Neural cell (in vitro differentiated cells): ENCODE data around the gene CTNNA1. TPM values are rescaled to one million over a fixed set of nuclear protein-coding genes. Genes with fewer than 3 reads are reported as not detected.

Experiments
- H2AFZ ChIP-seq: fragments of 200-600, 300-800 bp; sonication (generic), shearing (Covaris generic); 2 replicates; pipeline ENCODE4 v1.6.0; 2014; ENCODE audit warnings: low read depth, mild to moderate bottlenecking, antibody characterized with exemption, low read length, moderate library complexity
- H3F3A ChIP-seq: fragments of 200-600 bp; shearing (Covaris generic); 2 replicates; pipeline ENCODE4 v1.6.1; 2016; ENCODE audit warnings: mild to moderate bottlenecking, moderate library complexity, mixed read lengths, antibody characterized with exemption, low read length; ENCODE audit not compliant: insufficient read depth, poor library complexity, severe bottlenecking
- H3K27ac ChIP-seq: fragments of 200-600, 300-800 bp; sonication (generic), shearing (Covaris generic); 2 replicates; pipeline ENCODE4 v1.5.1; 2014; ENCODE audit warnings: mild to moderate bottlenecking, low read length, moderate library complexity
- H3K27me3 ChIP-seq: fragments of 300-800, 200-600 bp; sonication (generic), shearing (Covaris generic); 2 replicates; pipeline ENCODE4 v1.6.0; 2014; ENCODE audit warnings: mild to moderate bottlenecking, low read depth, low read length, moderate library complexity; ENCODE audit not compliant: insufficient read depth
- H3K36me3 ChIP-seq: fragments of 300-800, 200-600 bp; sonication (generic), shearing (Covaris generic); 2 replicates; pipeline ENCODE4 v1.5.1; 2014; ENCODE audit warnings: mild to moderate bottlenecking, antibody characterized with exemption, low read length, moderate library complexity; ENCODE audit not compliant: insufficient read depth
- H3K4me2 ChIP-seq: fragments of 300-800, 200-600 bp; sonication (generic), shearing (Covaris generic); 2 replicates; pipeline ENCODE4 v1.6.0; 2014; ENCODE audit warnings: mild to moderate bottlenecking, low read length
- H3K4me3 ChIP-seq: fragments of 300-800, 200-600 bp; sonication (generic), shearing (Covaris generic); 2 replicates; pipeline ENCODE4 v1.5.1; 2014; ENCODE audit warnings: mild to moderate bottlenecking, low read length, moderate library complexity
- H3K79me2 ChIP-seq: fragments of 200-600 bp; shearing (Covaris generic); replicated peaks from 2 replicates; pipeline ENCODE4 v1.6.0; 2014; ENCODE audit warnings: mild to moderate bottlenecking, low read length, moderate library complexity; ENCODE audit not compliant: insufficient read depth
- H3K9ac ChIP-seq: fragments of 300-800, 200-600 bp; sonication (generic), shearing (Covaris generic); 2 replicates; pipeline ENCODE4 v1.6.1; 2016; ENCODE audit warnings: mild to moderate bottlenecking, low read length, mixed read lengths
- H3K9me2 ChIP-seq: fragments of 200-600 bp; shearing (Covaris generic); 2 replicates; pipeline ENCODE4 v1.6.1; 2016; ENCODE audit warnings: mild to moderate bottlenecking, low read length, mixed read lengths; ENCODE audit not compliant: insufficient read depth
- H3K9me3 ChIP-seq: fragments of 200-600, 300-800 bp; sonication (generic), shearing (Covaris generic); 2 replicates; pipeline ENCODE4 v1.6.1; 2016; ENCODE audit warnings: mild to moderate bottlenecking, mixed run types, low read length, moderate library complexity, mixed read lengths
- H4K20me1 ChIP-seq: fragments of 200-600 bp; shearing (Covaris generic); 2 replicates; pipeline ENCODE4 v1.6.1; 2016; ENCODE audit warnings: mild to moderate bottlenecking, mixed run types; ENCODE audit not compliant: insufficient read depth
- EP300 ChIP-seq: fragments of 450-650 bp; conservative IDR thresholded peaks from 2 replicates; pipeline ENCODE4 v1.6.1; 2014; ENCODE audit warnings: antibody characterized with exemption, mild to moderate bottlenecking, moderate library complexity; ENCODE audit not compliant: poor library complexity, severe bottlenecking
- EZH2 ChIP-seq: fragments of 200-600, 300-800 bp; shearing (Covaris generic), sonication (generic); IDR thresholded peaks from 2 replicates; pipeline ENCODE4 v1.6.1; 2014; ENCODE audit warnings: antibody characterized with exemption, low read length, borderline replicate concordance, mild to moderate bottlenecking; ENCODE audit not compliant: insufficient read depth, poor library complexity, severe bottlenecking
- MXI1 ChIP-seq: fragments of 450-650 bp; conservative IDR thresholded peaks from 2 replicates; pipeline ENCODE4 v1.6.1; 2014; ENCODE audit warnings: antibody characterized with exemption, mild to moderate bottlenecking; ENCODE audit not compliant: poor library complexity, severe bottlenecking
- POLR2AphosphoS5 ChIP-seq: IDR thresholded peaks from 2 replicates; pipeline ENCODE4 v1.6.1; 2012
- RAD21 ChIP-seq: fragments of 450-650 bp; conservative IDR thresholded peaks from 2 replicates; pipeline ENCODE4 v1.6.1; 2014; ENCODE audit warnings: antibody characterized with exemption, mild to moderate bottlenecking, moderate library complexity
- REST ChIP-seq: IDR thresholded peaks from 2 replicates; pipeline ENCODE4 v1.6.1; 2012; ENCODE audit warnings: borderline replicate concordance
- SMC3 ChIP-seq: fragments of 450-650 bp; conservative IDR thresholded peaks from 2 replicates; pipeline ENCODE4 v1.6.1; 2014; ENCODE audit warnings: antibody characterized with exemption, mild to moderate bottlenecking, moderate library complexity; ENCODE audit not compliant: poor library complexity
- TAF1 ChIP-seq: IDR thresholded peaks from 2 replicates; pipeline ENCODE4 v1.6.1; 2012; ENCODE audit warnings: low read depth
- polyA plus RNA-seq: library from polyadenylated mRNA; depleted of rRNA; stranded (reverse); fragments of >200 nt; gene quantifications from 2 replicates; pipeline ENCODE4 v1.2.3, GENCODE V29; 2014
- TF ChIP-seq, protein P1 (sequence below): fragments of 450-650 bp; IDR thresholded peaks from 2 replicates; pipeline ENCODE4 v1.5.1; 2014; ENCODE audit warnings: antibody characterized with exemption, mild to moderate bottlenecking, moderate library complexity; ENCODE audit not compliant: poor library complexity, severe bottlenecking

The CTNNA1 gene
- polyA plus RNA-seq, 1 donor from 2014 or later = 87.9 TPM

GRCh38 chr5:138805096-138805495, 51.9 kb downstream of the CTNNA1 start:
- TF ChIP-seq TAF1 (no peak), EP300 (no peak), MXI1 (no peak), REST (no peak), EZH2 (no peak), SMC3 (no peak), RAD21 (no peak), POLR2AphosphoS5 (no peak)
- TF ChIP-seq, protein P1, sequence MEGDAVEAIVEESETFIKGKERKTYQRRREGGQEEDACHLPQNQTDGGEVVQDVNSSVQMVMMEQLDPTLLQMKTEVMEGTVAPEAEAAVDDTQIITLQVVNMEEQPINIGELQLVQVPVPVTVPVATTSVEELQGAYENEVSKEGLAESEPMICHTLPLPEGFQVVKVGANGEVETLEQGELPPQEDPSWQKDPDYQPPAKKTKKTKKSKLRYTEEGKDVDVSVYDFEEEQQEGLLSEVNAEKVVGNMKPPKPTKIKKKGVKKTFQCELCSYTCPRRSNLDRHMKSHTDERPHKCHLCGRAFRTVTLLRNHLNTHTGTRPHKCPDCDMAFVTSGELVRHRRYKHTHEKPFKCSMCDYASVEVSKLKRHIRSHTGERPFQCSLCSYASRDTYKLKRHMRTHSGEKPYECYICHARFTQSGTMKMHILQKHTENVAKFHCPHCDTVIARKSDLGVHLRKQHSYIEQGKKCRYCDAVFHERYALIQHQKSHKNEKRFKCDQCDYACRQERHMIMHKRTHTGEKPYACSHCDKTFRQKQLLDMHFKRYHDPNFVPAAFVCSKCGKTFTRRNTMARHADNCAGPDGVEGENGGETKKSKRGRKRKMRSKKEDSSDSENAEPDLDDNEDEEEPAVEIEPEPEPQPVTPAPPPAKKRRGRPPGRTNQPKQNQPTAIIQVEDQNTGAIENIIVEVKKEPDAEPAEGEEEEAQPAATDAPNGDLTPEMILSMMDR = no peak
- no peaks in the 10 kb centered on the region for H3K79me2 ChIP-seq
- H3K27me3 ChIP-seq = no peaks in the 10 kb centered on the region
- H3K4me2 ChIP-seq = no peak overlapping the region
- H4K20me1 ChIP-seq = no peaks in the 10 kb centered on the region
- H3K9me2 ChIP-seq = no peaks in the 10 kb centered on the region
- no peaks in the 10 kb centered on the region for H3F3A ChIP-seq
- no peak overlapping the region for H3K4me3 ChIP-seq
- no peak overlapping the region for H3K9ac ChIP-seq
- H3K9me3 ChIP-seq = no peaks in the 10 kb centered on the region
- no peak overlapping the region for H3K27ac ChIP-seq
- no peak overlapping the region for H2AFZ ChIP-seq
- no peaks in the 10 kb centered on the region for H3K36me3 ChIP-seq

DNA sequence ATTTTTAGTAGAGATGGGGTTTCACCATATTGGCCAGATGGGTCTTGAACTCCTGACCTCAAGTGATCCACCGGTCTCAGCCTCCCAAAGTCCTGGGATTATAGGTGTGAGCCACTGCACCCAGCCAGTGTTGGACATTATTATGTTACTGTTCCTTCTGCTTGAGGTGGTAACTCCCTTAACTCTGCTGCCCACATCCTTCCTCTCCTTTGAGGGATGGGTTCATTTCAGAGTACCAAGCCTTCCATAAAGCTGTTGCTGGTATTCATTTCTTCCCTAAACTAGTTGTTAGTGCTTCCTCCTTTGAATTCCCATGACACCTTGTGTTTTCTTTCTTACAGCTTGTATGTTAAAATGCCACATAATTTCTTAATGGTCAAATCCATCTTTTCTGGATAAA, 54.0 kb downstream of the CTNNA1 start:
- TF ChIP-seq SMC3 (no peak), RAD21 (no peak), EP300 (no peak), POLR2AphosphoS5 (no peak), EZH2 (no peak), TAF1 (no peak), REST (no peak), MXI1 (no peak)
- TF ChIP-seq, protein P1 = no peak
- no peaks in the 10 kb centered on the region for H3K27me3 ChIP-seq
- no peaks in the 10 kb centered on the region for H3K9me3 ChIP-seq
- H3F3A ChIP-seq = no peaks in the 10 kb centered on the region
- H2AFZ ChIP-seq = no peak overlapping the region
- no peaks in the 10 kb centered on the region for H3K79me2 ChIP-seq
- H3K4me3 ChIP-seq = no peak overlapping the region
- H3K9ac ChIP-seq = no peak overlapping the region
- no peaks in the 10 kb centered on the region for H3K9me2 ChIP-seq
- no peaks in the 10 kb centered on the region for H3K36me3 ChIP-seq
- H3K27ac ChIP-seq = no peak overlapping the region
- H3K4me2 ChIP-seq = no peak overlapping the region
- H4K20me1 ChIP-seq = no peaks in the 10 kb centered on the region
